Mammary epithelial cell (primary cell): ENCODE data around the gene IVL.

Source experiments
- EZH2 ChIP-seq: IDR thresholded peaks from 2 replicates; pipeline ENCODE4 v1.6.1; 2012; ENCODE audit warnings: low read length, inconsistent platforms, borderline replicate concordance
- TF ChIP-seq, protein P1 (sequence below), 2 donors: IDR thresholded peaks in 1 of 2; conservative IDR thresholded peaks in 1 of 2; 2 replicates each; pipeline ENCODE4 v1.5.1; 2011 to 2012; ENCODE audit warnings: inconsistent platforms in 2 of 2, low read length in 2 of 2, mild to moderate bottlenecking in 2 of 2, control low read depth in 1 of 2, low read depth in 1 of 2; ENCODE audit not compliant: insufficient read depth in 1 of 2; ENCODE audit errors: extremely low read depth in 1 of 2

DNA sequence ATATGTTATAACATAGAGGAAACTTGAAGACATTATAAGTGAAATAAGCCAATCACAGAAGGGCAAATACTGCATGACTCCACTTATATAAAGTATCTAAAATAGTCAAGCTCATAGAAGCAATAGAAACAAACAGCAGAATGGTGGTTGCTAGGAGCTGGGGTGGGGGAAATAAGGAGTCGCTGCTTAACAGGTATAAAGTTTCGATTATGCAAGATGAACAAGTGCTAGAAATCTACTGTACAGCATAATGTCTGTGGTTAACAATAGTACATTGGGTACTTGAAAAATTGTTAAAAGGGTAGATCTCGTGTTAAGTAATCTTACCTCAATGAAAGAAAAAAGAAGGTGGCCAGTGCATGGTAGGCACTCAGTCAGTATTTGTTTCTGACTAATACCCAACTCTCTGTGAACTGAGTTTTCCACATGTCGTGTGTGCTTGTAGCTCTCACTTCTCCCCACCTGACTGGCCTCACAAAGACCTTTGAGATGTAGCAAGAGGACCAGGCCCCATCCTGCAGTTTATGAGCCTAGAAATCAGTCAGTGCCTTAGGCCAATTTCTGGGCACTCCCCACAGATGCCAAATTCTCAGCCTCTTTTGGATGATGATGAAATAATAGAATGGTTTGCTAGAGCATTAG is 23.9 kb downstream of the IVL start:
- TF ChIP-seq, protein P1, sequence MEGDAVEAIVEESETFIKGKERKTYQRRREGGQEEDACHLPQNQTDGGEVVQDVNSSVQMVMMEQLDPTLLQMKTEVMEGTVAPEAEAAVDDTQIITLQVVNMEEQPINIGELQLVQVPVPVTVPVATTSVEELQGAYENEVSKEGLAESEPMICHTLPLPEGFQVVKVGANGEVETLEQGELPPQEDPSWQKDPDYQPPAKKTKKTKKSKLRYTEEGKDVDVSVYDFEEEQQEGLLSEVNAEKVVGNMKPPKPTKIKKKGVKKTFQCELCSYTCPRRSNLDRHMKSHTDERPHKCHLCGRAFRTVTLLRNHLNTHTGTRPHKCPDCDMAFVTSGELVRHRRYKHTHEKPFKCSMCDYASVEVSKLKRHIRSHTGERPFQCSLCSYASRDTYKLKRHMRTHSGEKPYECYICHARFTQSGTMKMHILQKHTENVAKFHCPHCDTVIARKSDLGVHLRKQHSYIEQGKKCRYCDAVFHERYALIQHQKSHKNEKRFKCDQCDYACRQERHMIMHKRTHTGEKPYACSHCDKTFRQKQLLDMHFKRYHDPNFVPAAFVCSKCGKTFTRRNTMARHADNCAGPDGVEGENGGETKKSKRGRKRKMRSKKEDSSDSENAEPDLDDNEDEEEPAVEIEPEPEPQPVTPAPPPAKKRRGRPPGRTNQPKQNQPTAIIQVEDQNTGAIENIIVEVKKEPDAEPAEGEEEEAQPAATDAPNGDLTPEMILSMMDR (conservative IDR thresholded peaks at IDR 0.05 in 1 of 2, IDR thresholded peaks at IDR 0.05 in 1 of 2; ENCODE audit: extremely low read depth in 1 of 2, insufficient read depth in 1 of 2, low read depth in 1 of 2, low read length in 2 of 2), result no peak
- TF ChIP-seq EZH2, result no peak
